ENCODE measurements around the gene DAB1. TPM values are rescaled to one million over a fixed set of nuclear protein-coding genes. Genes with fewer than 3 reads are reported as not detected.

The DAB1 gene
- total and polyA plus RNA-seq, 2 of the 8 experiments (the other 6 are each of a cell fraction or from before 2014, with no cell fraction given): 4.4 to 11.8 TPM

GRCh38 chr1:56986397-56986796, 437.5 kb downstream of the DAB1 start:
- no peak overlapping the region for H2BK12ac ChIP-seq (ENCODE audit: low read depth, low read length)
- H3K27me3 ChIP-seq (replicated peaks in 1 of 4; ENCODE audit: control insufficient read depth in 3 of 4, extremely low read depth in 1 of 4, insufficient read depth in 3 of 4, low read length in 3 of 4): no peaks in the 10 kb centered on the region
- no peak overlapping the region for H2BK15ac ChIP-seq (ENCODE audit: low read length)
- TF ChIP-seq MAX (IDR thresholded peaks at IDR 0.05) (no peak), KDM5A (IDR thresholded peaks at IDR 0.05; ENCODE audit: low read length) (no peak), USF2 (IDR thresholded peaks at IDR 0.05; ENCODE audit: low read length) (no peak)
- no peaks in the 10 kb centered on the region for H4K20me1 ChIP-seq (replicated peaks in 1 of 2; ENCODE audit: control insufficient read depth in 1 of 2, insufficient read depth in 2 of 2, low read length in 2 of 2)
- WGBS, 2 experiments (ENCODE audit: extremely low coverage in 1 of 2, insufficient coverage in 1 of 2, insufficient read length in 1 of 2, insufficient replicate concordance in 2 of 2, low coverage in 1 of 2, low lambda C conversion rate in 2 of 2, missing lambda C conversion rate in 1 of 2): 85% methylated on average over 2 of the region's 2 CpGs; no CpG with 5 or more reads in 1 of the 2 experiments
- H3K9ac ChIP-seq (replicated peaks in 1 of 4; ENCODE audit: extremely low read depth in 1 of 4, low read depth in 3 of 4, low read length in 3 of 4): no peak overlapping the region
- no peak overlapping the region for H3K4ac ChIP-seq (replicated peaks; ENCODE audit: insufficient read length, low read depth, low read length)
- H3K4me3 ChIP-seq (ENCODE audit: extremely low read depth in 1 of 4, insufficient read depth in 2 of 4, low read depth in 3 of 4, low read length in 4 of 4): no peak overlapping the region
- H2BK20ac ChIP-seq (ENCODE audit: low read length): no peak overlapping the region
- H2AFZ ChIP-seq (ENCODE audit: low read length): no peak overlapping the region
- H2BK120ac ChIP-seq (replicated peaks; ENCODE audit: low read depth, low read length): no peak overlapping the region
- no peak overlapping the region for H3K18ac ChIP-seq (ENCODE audit: extremely low read depth, low read length)
- no peak overlapping the region for H4K91ac ChIP-seq (replicated peaks; ENCODE audit: insufficient read length, low read length)
- no peak overlapping the region for H2AK5ac ChIP-seq (ENCODE audit: low read depth, low read length)
- no peaks in the 10 kb centered on the region for H3K9me3 ChIP-seq (ENCODE audit: insufficient read depth in 2 of 2, low read depth in 1 of 2, low read length in 1 of 2)
- no peaks in the 10 kb centered on the region for H3K36me3 ChIP-seq (ENCODE audit: control insufficient read depth in 2 of 4, insufficient read depth in 4 of 4, low read length in 3 of 4)
- H3K56ac ChIP-seq (replicated peaks; ENCODE audit: insufficient read length, low read depth, low read length): no peak overlapping the region
- H3K14ac ChIP-seq (ENCODE audit: insufficient read length): no peak overlapping the region
- no peak overlapping the region for H3K27ac ChIP-seq (ENCODE audit: low read depth, low read length)
- H4K5ac ChIP-seq (ENCODE audit: insufficient read length, low read depth, low read length): no peak overlapping the region
- CTCF ChIA-PET (ENCODE audit: partially characterized antibody): interaction anchor here (1.4 to 1.5 kb wide), 2 partner anchors 18 to 32 kb away, joined by 6 to 9 read pairs; no protein-coding TSS in a partner anchor
- H3K23me2 ChIP-seq (ENCODE audit: low read depth, low read length): no peaks in the 10 kb centered on the region
- H3K23ac ChIP-seq (ENCODE audit: insufficient read length): no peak overlapping the region
- H3K79me2 ChIP-seq (ENCODE audit: control insufficient read depth in 1 of 2, insufficient read depth in 2 of 2, low read length in 2 of 2): no peaks in the 10 kb centered on the region
- FAIRE-seq (no peak), DNase-seq (ENCODE audit: low read depth in 1 of 2, low spot score in 2 of 2) (no peak)
- POLR2A ChIA-PET (ENCODE audit: partially characterized antibody): no interaction called here
- no peak overlapping the region for H4K8ac ChIP-seq (ENCODE audit: extremely low read depth, insufficient read depth, low read length)
- no peak overlapping the region for H3K4me2 ChIP-seq (ENCODE audit: insufficient read depth in 1 of 2, low read depth in 2 of 2, low read length in 2 of 2)
- H3K4me1 ChIP-seq (replicated peaks in 1 of 4; ENCODE audit: control insufficient read depth in 3 of 4, insufficient read depth in 4 of 4, low read length in 3 of 4): no peaks in the 10 kb centered on the region
- no peak overlapping the region for H2BK5ac ChIP-seq (ENCODE audit: low read depth, low read length)
- H3K79me1 ChIP-seq (ENCODE audit: low read depth, low read length): no peaks in the 10 kb centered on the region

Data from H1 (cell line).